HepG2 (cell line): ENCODE data around the gene COQ6. TPM values are rescaled to one million over a fixed set of nuclear protein-coding genes. Genes with fewer than 3 reads are reported as not detected.

Source experiments
- ARID2 ChIP-seq: sonication (generic); formaldehyde crosslinking; IDR thresholded peaks from 2 replicates; pipeline ENCODE4 v1.8.1; 2022; ENCODE audit warnings: mild to moderate bottlenecking, missing genetic modification reagents, borderline replicate concordance
- CBX2 ChIP-seq, 2 experiments: fragments of 200-600 bp in 1 of 2; sonication (generic); formaldehyde crosslinking in 1 of 2; IDR thresholded peaks; 2 replicates each; pipeline versions ENCODE4 v1.7.0 to v1.8.1; 2018 to 2022; ENCODE audit warnings: low read depth in 2 of 2, low read length in 1 of 2, mild to moderate bottlenecking in 1 of 2, missing genetic modification reagents in 1 of 2
- GMEB1 ChIP-seq: sonication (generic); formaldehyde crosslinking; IDR thresholded peaks from 2 replicates; pipeline ENCODE4 v1.5.1; 2020; ENCODE audit warnings: missing genetic modification reagents, mild to moderate bottlenecking, borderline replicate concordance
- HMGXB4 ChIP-seq, 2 experiments: sonication (generic) in 1 of 2; formaldehyde crosslinking in 1 of 2; IDR thresholded peaks; 2 replicates each; pipeline versions ENCODE4 v1.4.0 to v1.6.1; 2018 to 2020; ENCODE audit warnings: missing genetic modification reagents in 2 of 2, borderline replicate concordance in 1 of 2, low read depth in 1 of 2, mild to moderate bottlenecking in 1 of 2, missing biosample characterization in 1 of 2
- HOXA5 ChIP-seq: sonication (generic); formaldehyde crosslinking; IDR thresholded peaks from 2 replicates; pipeline ENCODE4 v1.4.0; 2020; ENCODE audit warnings: missing genetic modification reagents
- NFIB ChIP-seq: sonication (generic); formaldehyde crosslinking; IDR thresholded peaks from 2 replicates; pipeline ENCODE4 v1.9.0; 2021; ENCODE audit warnings: missing genetic modification reagents, mild to moderate bottlenecking, borderline replicate concordance
- PCBP2 ChIP-seq: fragments of 200-400 bp; formaldehyde crosslinking; optimal IDR thresholded peaks from 2 replicates; pipeline ENCODE3; 2018; ENCODE audit warnings: low read length, low read depth; ENCODE audit not compliant: poor library complexity, severe bottlenecking
- POLR2A ChIP-seq, 2 experiments: IDR thresholded peaks; 2 replicates each; pipeline ENCODE4 v1.6.1; 2011; ENCODE audit warnings: low read depth in 2 of 2, low read length in 2 of 2, mild to moderate bottlenecking in 1 of 2, moderate library complexity in 1 of 2; ENCODE audit not compliant: insufficient read depth in 1 of 2
- RNF2 ChIP-seq: fragments of 450-650 bp; conservative IDR thresholded peaks from 2 replicates; pipeline ENCODE4 v1.6.1; 2016; ENCODE audit warnings: low read depth
- RXRB ChIP-seq: IDR thresholded peaks from 2 replicates; pipeline ENCODE4 v1.6.1; 2016; ENCODE audit warnings: borderline replicate concordance, missing genetic modification reagents, missing compliant biosample characterization
- SMYD3 ChIP-seq: sonication (generic); formaldehyde crosslinking; IDR thresholded peaks from 2 replicates; pipeline ENCODE4 v1.8.1; 2023; ENCODE audit warnings: mild to moderate bottlenecking, missing genetic modification reagents
- SP140L ChIP-seq: sonication (generic); formaldehyde crosslinking; IDR thresholded peaks from 2 replicates; pipeline ENCODE4 v1.4.0; 2020; ENCODE audit warnings: missing genetic modification reagents, borderline replicate concordance
- ZBTB7B ChIP-seq: sonication (generic); formaldehyde crosslinking; IDR thresholded peaks from 2 replicates; pipeline ENCODE4 v1.4.0; 2020; ENCODE audit warnings: missing genetic modification reagents
- ZNF138 ChIP-seq: sonication (generic); formaldehyde crosslinking; IDR thresholded peaks from 2 replicates; pipeline ENCODE4 v1.5.0; 2020; ENCODE audit warnings: mild to moderate bottlenecking, low read depth, missing genetic modification reagents
- ZNF160 ChIP-seq: sonication (generic); formaldehyde crosslinking; IDR thresholded peaks from 2 replicates; pipeline ENCODE4 v1.8.0; 2022; ENCODE audit warnings: mild to moderate bottlenecking, inconsistent platforms, missing genetic modification reagents
- ZNF180 ChIP-seq: sonication (generic); formaldehyde crosslinking; IDR thresholded peaks from 2 replicates; pipeline ENCODE4 v1.4.0; 2020; ENCODE audit warnings: low read depth, missing genetic modification reagents, borderline replicate concordance
- ZNF740 ChIP-seq: sonication (generic); formaldehyde crosslinking; IDR thresholded peaks from 2 replicates; pipeline ENCODE4 v1.4.0; 2020; ENCODE audit warnings: missing genetic modification reagents
- ZNF792 ChIP-seq: IDR thresholded peaks from 2 replicates; pipeline ENCODE4 v1.6.1; 2016
- polyA plus RNA-seq, 8 experiments: library from polyadenylated mRNA; depleted of rRNA in 3 of 8; stranded (reverse) in 7 of 8; unstranded in 1 of 8; fragments of >200 nt; fragmentation: Illumina TruSeq in 4 of 8; extraction: Trizol in 4 of 8; gene quantifications; 2 replicates each; pipeline versions ENCODE4 v1.2.1 to v1.2.3, GENCODE V29; 2011 to 2016; ENCODE audit warnings: low read depth in 4 of 8, missing spikeins in 1 of 8, mixed read lengths in 1 of 8; ENCODE audit not compliant: insufficient read depth in 1 of 8
- total RNA-seq, 5 experiments: library from RNA; depleted of rRNA; stranded (reverse); fragments of >200 nt; fragmentation: Illumina TruSeq; extraction: Trizol; gene quantifications; 2 replicates each; pipeline ENCODE4 v1.2.3, GENCODE V29; 2016; ENCODE audit warnings: low read depth in 1 of 5
- TF ChIP-seq, protein P1 (sequence below): sonication (generic); formaldehyde crosslinking; IDR thresholded peaks from 2 replicates; pipeline ENCODE4 v1.5.0; 2020; ENCODE audit warnings: mild to moderate bottlenecking, missing genetic modification reagents
- TF ChIP-seq, protein P2 (sequence below): IDR thresholded peaks from 2 replicates; pipeline ENCODE4 v1.4.0; 2020; ENCODE audit warnings: mild to moderate bottlenecking, missing genetic modification reagents

Gene COQ6
- total and polyA plus RNA-seq, 2 of the 13 experiments (the other 11 are each of a cell fraction or from before 2014, with no cell fraction given) = 18.9 to 34.7 TPM

DNA sequence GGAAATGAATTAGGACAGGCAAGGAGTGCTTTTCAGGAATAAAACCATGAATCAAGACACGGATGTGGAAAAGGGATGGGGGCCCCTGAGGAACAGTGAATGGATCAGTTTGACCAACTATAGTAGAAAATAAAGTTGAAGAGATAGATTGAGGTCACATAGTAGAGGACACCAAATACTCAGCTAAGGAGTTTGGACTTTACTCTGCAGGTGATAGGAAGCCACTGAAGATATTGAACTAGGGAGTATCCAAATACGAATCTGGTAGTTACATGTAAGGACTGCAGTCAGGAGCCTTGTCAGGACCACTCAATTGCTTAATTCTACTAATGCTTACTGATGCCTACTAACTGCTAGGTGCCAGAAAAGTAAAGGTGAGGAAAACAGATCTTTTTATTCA is 48.6 kb downstream of the COQ6 start (continued):
- 0 out of 2 replicates have a peak, but pooled peaks have one; percentile 2 for TF ChIP-seq GMEB1 (CRISPR knock-in tag)
- TF ChIP-seq, protein P1, sequence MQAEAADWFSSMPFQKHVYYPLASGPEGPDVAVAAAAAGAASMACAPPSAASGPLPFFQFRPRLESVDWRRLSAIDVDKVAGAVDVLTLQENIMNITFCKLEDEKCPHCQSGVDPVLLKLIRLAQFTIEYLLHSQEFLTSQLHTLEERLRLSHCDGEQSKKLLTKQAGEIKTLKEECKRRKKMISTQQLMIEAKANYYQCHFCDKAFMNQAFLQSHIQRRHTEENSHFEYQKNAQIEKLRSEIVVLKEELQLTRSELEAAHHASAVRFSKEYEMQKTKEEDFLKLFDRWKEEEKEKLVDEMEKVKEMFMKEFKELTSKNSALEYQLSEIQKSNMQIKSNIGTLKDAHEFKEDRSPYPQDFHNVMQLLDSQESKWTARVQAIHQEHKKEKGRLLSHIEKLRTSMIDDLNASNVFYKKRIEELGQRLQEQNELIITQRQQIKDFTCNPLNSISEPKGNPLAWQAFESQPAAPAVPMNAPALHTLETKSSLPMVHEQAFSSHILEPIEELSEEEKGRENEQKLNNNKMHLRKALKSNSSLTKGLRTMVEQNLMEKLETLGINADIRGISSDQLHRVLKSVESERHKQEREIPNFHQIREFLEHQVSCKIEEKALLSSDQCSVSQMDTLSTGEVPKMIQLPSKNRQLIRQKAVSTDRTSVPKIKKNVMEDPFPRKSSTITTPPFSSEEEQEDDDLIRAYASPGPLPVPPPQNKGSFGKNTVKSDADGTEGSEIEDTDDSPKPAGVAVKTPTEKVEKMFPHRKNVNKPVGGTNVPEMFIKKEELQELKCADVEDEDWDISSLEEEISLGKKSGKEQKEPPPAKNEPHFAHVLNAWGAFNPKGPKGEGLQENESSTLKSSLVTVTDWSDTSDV (CRISPR knock-in tag) = no peak
- TF ChIP-seq ZNF792 (CRISPR knock-in tag) = no peak
- TF ChIP-seq ZNF740 (CRISPR knock-in tag) = no peak
- TF ChIP-seq ZBTB7B (CRISPR knock-in tag) = 0 out of 2 replicates have a peak, but pooled peaks have one; percentile 2
- no peak for TF ChIP-seq HOXA5 (CRISPR knock-in tag)
- TF ChIP-seq ZNF138 (CRISPR knock-in tag) = no peak
- TF ChIP-seq ARID2 (CRISPR knock-in tag) = no peak
- TF ChIP-seq RXRB = no peak
- 0 out of 4 replicates have a peak, but pooled peaks of 1 of the 2 experiments have one; percentile 17 for TF ChIP-seq POLR2A (IDR thresholded peaks at IDR 0.05; ENCODE audit: insufficient read depth in 1 of 2, low read depth in 2 of 2, low read length in 2 of 2)
- TF ChIP-seq, protein P2, sequence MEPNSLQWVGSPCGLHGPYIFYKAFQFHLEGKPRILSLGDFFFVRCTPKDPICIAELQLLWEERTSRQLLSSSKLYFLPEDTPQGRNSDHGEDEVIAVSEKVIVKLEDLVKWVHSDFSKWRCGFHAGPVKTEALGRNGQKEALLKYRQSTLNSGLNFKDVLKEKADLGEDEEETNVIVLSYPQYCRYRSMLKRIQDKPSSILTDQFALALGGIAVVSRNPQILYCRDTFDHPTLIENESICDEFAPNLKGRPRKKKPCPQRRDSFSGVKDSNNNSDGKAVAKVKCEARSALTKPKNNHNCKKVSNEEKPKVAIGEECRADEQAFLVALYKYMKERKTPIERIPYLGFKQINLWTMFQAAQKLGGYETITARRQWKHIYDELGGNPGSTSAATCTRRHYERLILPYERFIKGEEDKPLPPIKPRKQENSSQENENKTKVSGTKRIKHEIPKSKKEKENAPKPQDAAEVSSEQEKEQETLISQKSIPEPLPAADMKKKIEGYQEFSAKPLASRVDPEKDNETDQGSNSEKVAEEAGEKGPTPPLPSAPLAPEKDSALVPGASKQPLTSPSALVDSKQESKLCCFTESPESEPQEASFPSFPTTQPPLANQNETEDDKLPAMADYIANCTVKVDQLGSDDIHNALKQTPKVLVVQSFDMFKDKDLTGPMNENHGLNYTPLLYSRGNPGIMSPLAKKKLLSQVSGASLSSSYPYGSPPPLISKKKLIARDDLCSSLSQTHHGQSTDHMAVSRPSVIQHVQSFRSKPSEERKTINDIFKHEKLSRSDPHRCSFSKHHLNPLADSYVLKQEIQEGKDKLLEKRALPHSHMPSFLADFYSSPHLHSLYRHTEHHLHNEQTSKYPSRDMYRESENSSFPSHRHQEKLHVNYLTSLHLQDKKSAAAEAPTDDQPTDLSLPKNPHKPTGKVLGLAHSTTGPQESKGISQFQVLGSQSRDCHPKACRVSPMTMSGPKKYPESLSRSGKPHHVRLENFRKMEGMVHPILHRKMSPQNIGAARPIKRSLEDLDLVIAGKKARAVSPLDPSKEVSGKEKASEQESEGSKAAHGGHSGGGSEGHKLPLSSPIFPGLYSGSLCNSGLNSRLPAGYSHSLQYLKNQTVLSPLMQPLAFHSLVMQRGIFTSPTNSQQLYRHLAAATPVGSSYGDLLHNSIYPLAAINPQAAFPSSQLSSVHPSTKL (CRISPR knock-in tag) = peak; percentile 45; the same call in 1 of the 2 replicates
- no peak for TF ChIP-seq SP140L (CRISPR knock-in tag)
- no peak for TF ChIP-seq ZNF180 (CRISPR knock-in tag)
- TF ChIP-seq HMGXB4 (CRISPR knock-in tag; IDR thresholded peaks at IDR 0.05; ENCODE audit: borderline replicate concordance in 1 of 2, low read depth in 1 of 2) = 0 out of 4 replicates have a peak, but pooled peaks of 1 of the 2 experiments have one; percentile 16
- no peak for TF ChIP-seq PCBP2
- TF ChIP-seq NFIB = no peak
- TF ChIP-seq SMYD3 (CRISPR knock-in tag) = no peak
- TF ChIP-seq CBX2 (IDR thresholded peaks at IDR 0.05; ENCODE audit: low read depth, low read length) = no peak
- no peak for TF ChIP-seq CBX2 (CRISPR knock-in tag; IDR thresholded peaks at IDR 0.05; ENCODE audit: low read depth)
- TF ChIP-seq ZNF160 (CRISPR knock-in tag) = no peak
- TF ChIP-seq RNF2 = no peak
